Bronchial epithelial cell (primary cell): ENCODE results near the gene FAM89A. TPM values are rescaled to one million over a fixed set of nuclear protein-coding genes. Genes with fewer than 3 reads are reported as not detected.
"Not testable (repeated sequence)": the region's sequence is repeated elsewhere in the genome, so short reads cannot be mapped to it uniquely, and the experiment has no call there.

Experiments
- DNase-seq: peaks from one replicate; pipeline ENCODE4 v3.0.0-alpha.2; 2010; ENCODE audit warnings: low read depth
- FAIRE-seq: peaks from 2 replicates; lab custom pipeline; 2011; peaks lifted over from hg19 to GRCh38; lab: Jason Lieb, UNC
- H3K27me3 ChIP-seq: 2 replicates; pipeline ENCODE4 v1.5.1; 2011; ENCODE audit warnings: low read length; ENCODE audit not compliant: control insufficient read depth, insufficient read depth
- H3K36me3 ChIP-seq: 2 replicates; pipeline ENCODE4 v1.5.1; 2011; ENCODE audit warnings: low read length; ENCODE audit not compliant: control insufficient read depth, insufficient read depth
- H3K4me3 ChIP-seq: 2 replicates; pipeline ENCODE4 v1.5.1; 2011; ENCODE audit warnings: mild to moderate bottlenecking, low read depth, low read length, control low read depth
- total RNA-seq: library from RNA; depleted of rRNA; stranded (reverse); fragments of >200 nt; gene quantifications from 2 replicates; pipeline ENCODE4 v1.2.1, GENCODE V29; 2014
- TF ChIP-seq, protein P1 (sequence below): IDR thresholded peaks from 2 replicates; pipeline ENCODE4 v1.5.1; 2011; ENCODE audit warnings: mild to moderate bottlenecking, moderate library complexity, low read length, control low read depth, inconsistent platforms; ENCODE audit not compliant: insufficient read depth, severe bottlenecking

FAM89A gene
- total RNA-seq, 1 donor from 2014 or later: 10.8 TPM

DNA sequence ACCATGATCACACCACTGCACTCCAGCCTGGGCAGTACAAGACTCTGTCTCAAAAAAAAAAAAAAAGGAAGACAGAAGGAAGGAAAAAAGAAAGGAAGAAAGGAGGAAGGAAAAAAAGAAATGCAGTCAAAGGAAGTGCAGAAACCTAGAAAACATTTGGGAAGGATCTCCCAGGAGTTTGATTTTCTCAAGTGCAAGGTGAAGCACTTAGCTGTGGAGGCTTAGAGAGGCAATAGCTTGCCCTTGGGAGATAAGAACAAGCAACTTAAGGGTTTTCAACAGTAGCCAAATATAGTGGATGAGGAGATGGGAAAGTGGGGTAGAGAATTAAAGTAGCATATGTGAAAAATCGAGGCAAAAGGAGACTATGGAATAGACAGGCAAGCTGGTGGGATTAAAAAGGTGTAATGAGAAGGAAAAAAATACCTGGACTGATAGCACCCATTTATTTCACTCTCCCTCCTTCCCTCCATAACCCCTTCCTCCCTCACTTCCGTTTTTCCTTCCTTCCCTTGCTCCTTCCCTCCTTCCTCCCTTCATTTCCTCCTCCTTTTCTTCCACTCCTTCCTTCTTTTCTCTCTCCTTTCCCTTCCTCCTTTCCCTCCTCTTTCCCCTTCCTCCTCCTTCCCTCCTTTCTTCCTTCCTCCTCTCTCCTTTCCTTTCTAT, 6.8 kb upstream of the FAM89A start:
- FAIRE-seq: no peak
- no peaks in the 10 kb centered on the region for H3K36me3 ChIP-seq
- TF ChIP-seq, protein P1, sequence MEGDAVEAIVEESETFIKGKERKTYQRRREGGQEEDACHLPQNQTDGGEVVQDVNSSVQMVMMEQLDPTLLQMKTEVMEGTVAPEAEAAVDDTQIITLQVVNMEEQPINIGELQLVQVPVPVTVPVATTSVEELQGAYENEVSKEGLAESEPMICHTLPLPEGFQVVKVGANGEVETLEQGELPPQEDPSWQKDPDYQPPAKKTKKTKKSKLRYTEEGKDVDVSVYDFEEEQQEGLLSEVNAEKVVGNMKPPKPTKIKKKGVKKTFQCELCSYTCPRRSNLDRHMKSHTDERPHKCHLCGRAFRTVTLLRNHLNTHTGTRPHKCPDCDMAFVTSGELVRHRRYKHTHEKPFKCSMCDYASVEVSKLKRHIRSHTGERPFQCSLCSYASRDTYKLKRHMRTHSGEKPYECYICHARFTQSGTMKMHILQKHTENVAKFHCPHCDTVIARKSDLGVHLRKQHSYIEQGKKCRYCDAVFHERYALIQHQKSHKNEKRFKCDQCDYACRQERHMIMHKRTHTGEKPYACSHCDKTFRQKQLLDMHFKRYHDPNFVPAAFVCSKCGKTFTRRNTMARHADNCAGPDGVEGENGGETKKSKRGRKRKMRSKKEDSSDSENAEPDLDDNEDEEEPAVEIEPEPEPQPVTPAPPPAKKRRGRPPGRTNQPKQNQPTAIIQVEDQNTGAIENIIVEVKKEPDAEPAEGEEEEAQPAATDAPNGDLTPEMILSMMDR: no peak
- peaks cover 2% of the 10 kb centered on the region for H3K27me3 ChIP-seq
- H3K4me3 ChIP-seq: no peak overlapping the region
- DNase-seq: no peak

DNA sequence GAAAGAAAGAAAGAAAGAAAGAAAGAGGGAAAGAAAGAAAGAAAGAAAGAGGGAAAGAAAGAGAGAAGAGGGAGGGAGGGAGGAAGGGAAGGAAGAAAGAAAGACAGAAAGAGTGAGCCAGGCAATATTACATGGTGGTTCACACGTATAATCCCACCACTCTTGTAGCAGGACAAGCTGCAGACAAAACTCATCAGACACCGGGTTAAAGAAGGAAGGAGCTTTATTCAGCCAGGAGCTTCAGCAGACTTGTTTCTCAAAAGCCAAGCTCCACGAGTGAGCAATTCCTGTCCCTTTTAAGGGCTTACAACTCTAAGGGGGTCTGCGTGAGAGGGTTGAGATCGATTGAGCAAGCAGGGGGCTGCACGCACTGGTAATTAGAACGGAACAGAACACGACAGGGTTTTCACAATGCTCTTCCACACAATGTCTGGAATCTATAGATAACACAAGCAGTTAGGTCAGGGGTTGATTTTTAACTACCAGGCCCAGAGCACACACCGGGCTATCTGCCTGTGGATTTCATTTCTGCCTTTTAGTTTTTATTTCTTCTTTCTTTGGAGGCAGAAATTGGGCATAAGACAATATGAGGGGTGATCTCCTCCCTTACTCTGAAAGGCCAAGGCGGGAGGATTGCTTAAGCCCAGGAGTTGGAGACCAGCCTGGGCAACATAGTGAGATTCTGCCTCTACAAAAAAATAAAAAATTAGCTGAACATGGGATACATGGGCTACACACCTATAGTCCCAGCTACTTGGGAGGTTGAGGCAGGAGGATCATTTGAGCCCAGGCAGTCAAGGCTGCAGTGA, 6.1 kb upstream of the FAM89A start:
- not testable (repeated sequence) for H3K27me3 ChIP-seq, H3K36me3 ChIP-seq, H3K4me3 ChIP-seq, DNase-seq, FAIRE-seq

DNA sequence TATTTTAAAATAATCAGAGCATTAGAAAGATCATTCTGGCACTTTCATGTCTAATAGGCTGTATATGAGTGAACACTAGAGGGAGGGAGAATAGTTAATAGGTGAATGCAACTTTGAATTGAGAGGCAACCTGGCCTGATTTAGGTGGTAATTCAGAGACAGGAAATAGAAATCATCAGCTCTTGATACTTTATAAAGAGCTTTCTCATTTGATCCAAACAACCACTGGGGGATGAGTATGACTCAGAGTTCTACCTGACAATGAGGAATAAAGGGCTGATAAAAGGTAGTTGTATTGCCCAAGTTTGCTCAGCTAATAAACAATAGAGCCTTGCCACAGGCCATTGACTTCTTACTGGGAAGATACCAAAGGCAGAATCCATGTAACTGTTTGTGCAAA, 5.2 kb upstream of the FAM89A start:
- FAIRE-seq: no peak
- Histone ChIP-seq H3K27me3 (peaks cover 2% of the 10 kb centered on the region), H3K36me3 (no peaks in the 10 kb centered on the region), H3K4me3 (no peak overlapping the region)
- peak; percentile 58 for DNase-seq
- TF ChIP-seq, protein P1: no peak

DNA sequence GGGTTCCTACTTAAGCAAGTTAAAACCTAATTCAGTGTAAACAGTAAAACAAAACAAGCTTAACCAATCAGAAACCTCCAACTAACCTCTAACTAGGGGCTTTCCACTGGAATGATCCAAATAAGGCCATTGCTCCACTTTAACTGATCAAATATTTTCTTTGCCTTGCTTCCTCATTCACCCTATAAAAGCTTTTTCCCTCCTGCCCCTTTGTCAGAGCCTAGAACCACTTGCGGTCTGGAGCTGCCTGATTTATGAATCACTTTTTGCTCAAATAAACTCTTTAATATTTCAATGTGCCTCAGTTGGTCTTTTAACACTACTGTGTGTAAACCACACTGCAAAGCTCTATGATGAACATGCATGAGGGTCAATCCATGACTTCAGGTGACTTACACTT, 4.5 kb upstream of the FAM89A start:
- Histone ChIP-seq H3K27me3 (peaks cover 2% of the 10 kb centered on the region), H3K4me3 (no peak overlapping the region), H3K36me3 (no peaks in the 10 kb centered on the region)
- TF ChIP-seq, protein P1: no peak
- no peak for DNase-seq
- FAIRE-seq: no peak

DNA sequence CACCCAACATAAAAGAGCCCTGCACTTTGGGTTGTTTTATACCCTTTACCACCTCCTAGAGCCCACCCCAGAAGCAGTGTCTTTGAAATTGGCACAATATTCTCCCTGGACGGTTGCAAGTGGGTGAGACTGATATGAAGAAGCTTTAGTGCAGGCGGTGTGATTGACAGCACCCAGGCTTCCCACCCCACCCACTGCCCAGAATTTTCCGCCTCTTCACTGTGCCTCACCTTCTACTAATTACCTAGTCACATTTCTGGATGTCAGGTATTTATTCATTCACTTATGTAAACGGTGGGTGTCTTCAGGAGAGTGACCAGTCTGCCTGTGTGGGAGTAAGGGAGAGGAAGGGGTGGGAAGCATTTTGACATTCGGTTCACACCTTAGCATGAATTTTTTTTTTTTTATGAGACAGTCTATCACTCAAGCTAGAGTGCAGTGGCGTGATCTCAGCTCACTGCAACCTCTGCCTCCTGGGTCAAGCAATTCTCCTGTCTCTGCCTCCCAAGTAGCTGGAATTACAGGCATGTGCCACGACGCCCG, 1.7 kb upstream of the FAM89A start:
- TF ChIP-seq, protein P1: no peak
- H3K36me3 ChIP-seq: no peaks in the 10 kb centered on the region
- no peak for FAIRE-seq
- H3K27me3 ChIP-seq: no peaks in the 10 kb centered on the region
- no peak overlapping the region for H3K4me3 ChIP-seq
- DNase-seq: no peak
